ENCODE data around the gene IQUB.
"Not testable (repeated sequence)": the region's sequence is repeated elsewhere in the genome, so short reads cannot be mapped to it uniquely, and the experiment has no call there.

IQUB gene

DNA sequence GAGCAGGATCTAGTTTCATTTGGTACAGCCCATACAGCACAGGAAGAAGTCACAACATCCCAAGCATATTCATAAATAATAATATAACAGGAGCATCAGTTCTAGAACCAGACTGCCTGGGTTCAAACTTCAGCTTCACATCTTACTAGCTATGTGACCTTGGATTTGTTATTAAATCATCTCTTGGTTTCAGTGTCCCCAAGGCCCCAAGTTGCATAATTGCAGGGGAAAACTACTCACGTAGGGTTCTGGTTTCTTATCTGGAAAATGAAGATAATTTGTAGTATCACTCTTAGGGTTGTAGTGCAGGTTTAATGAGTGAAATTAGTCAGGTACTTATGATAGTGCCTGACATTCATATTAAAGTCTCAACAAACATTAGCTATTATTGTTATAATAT is 5.5 kb upstream of the IQUB start:
- DNase-seq (ENCODE audit: low read depth) = no peak

DNA sequence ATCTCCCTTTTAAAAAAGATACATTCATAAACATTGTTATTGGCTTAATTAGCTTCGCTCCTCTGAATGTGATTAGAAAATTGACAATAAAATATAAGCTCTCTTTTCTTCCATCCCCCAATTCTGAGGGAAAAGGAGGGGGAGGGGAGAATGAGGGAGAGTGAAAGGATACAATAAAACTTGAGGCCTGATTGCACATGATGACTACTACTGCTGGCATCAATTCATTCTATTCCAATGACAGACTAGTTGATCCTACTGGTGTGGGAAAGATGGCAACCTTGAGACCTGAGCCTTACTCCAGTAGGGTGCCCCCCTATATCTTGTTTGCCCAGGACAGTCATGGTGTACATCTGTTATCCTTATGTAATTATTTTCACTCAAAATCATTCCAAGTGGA is 4.5 kb upstream of the IQUB start:
- DNase-seq (ENCODE audit: low read depth) = no peak

DNA sequence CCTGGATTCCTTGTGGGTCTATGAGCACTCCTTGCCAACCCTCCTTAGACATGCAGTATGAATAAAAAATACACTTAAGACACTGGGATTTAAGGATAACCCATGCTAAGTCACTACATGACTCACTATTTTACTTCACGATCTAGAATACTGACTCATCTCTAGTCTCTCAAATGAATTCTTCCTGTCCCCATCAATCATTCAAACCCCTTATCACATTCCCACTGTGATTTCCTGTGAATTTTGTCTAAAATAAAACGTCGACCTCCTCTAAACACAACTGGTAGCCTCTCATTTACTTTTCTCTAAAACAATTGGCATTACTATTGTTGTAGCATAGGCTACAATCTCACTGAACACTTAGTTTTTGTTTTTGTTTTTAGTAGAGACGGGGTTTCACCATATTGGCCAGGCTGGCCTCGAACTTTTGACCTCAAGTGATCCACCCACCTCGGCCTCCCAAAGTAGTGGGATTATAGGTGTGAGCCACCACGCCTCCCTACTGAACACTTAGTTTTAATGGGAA is 3.9 kb upstream of the IQUB start:
- no peak for DNase-seq (ENCODE audit: low read depth)

DNA sequence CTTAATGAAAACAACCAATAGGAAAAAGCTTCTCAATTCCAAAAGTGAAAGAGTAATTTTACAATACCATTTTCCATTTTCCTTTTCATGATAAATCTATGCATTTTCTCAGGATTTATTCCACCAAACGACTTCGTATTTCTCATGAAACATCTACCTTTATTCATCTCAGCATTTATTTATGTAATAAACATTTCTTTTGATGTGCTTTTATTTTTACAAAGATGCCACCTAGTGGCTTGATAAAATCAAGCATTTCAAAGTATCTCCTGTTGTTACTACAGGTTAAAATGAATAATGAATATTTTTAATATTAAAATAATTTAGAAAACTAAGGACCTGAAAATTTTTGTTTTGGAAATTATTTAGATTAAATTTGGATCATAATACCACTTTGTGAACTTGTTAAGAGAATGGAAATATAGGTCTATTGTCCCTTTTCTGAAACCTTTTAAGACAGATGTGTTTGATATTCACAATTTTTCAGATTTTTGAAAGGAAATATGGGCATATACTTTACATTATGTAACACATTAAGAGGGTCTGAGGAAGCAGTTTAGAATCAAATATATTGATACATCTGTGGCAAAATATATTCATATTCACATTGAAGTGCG is 2.7 kb upstream of the IQUB start:
- no peak for DNase-seq (ENCODE audit: low read depth)

DNA sequence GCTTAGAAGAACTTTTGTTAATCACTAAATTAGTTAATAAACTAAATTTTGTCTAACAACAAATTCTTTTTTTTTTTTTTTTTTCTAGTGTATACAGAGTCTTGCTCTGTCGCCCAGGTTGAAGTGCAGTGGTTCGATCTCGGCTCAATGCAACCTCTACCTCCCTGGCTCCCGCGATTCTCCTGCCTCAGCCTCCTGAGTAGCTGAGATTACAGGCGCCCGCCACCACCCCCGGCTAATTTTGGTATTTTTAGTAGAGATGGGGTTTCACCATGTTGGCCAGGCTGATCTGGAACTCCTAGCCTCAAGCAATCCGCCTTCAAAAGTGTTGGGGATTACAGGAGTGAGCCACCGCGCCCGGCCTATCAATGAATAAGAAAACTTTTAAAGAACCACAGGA is 1.1 kb upstream of the IQUB start:
- no peak for DNase-seq (ENCODE audit: low read depth)

DNA sequence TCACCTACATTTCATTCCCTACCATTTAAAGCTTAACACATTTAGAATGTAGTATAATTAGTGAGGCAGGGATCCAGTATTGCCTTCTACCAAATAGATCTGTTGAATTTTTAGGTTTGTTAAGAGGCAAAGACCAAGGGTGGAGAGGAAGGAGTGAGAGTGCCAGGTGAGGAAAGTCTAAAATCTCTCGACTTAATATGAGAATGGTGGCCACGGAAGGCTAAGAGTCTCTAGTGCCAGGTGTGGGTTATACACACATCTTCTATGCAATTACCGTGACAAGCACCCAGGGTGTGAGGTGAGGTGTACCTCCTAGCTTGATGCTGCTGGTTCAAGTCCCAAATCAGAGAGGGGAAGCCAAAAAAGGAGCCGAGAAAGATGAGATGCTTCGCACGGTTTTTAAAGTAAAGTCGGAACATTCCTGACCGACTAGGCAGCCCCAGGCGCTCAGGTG is 439 bp downstream of the IQUB start:
- DNase-seq (ENCODE audit: low read depth) = no peak

DNA sequence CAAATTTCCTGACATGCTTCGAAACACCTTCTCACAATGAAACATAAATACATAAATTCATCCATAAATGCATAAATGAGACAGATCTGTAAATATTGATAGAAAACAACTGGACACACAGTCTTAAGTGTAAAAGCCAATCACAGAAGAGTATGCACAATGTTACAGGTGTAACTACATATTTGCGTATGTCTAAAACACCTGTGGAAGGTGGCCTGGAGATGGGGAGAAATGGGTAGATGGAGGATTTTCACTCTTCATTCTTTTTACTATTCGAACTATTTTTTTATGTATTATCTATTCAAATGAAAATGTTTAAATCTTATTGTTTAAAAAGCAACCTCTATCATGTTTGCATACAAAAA is 860 bp downstream of the IQUB start:
- DNase-seq (ENCODE audit: low read depth) = no peak

DNA sequence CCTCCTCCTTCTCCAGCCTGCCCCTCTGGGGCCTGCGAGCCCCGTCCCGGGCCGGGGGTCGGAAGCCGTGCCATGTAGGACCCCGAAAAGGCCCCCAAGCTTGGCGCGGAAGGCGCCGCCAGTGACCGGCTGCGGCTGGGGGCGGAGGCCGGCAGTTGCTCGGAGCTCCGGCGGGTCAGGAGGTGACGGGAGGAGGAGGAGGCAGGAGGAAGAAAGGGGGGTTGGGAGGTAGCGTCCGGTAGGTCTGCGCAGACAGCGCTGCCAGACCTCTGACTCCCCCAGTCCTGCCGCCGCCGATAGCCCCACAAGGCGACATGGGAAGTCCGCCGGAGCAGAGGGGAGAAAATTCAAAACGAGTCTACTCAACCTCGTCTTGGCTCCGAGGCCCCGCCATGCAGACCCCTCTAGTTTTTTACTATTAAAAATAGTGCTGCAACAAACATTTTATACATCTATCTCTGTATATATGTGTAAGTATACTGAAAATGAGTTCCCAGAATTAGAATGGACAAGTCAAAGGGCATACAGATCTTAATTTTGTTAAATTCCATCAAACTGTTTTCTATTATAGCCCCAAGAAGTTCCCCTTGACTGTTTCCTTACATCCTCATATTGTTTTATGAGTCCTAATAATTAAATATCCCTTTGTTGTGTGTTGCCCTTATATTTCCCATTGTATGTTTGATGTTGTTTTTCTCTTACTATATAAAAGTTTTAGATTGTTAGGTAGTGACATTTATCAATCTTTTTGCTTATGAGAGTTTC is 1.4 kb downstream of the IQUB start:
- not testable (repeated sequence) for DNase-seq (ENCODE audit: low read depth)

DNA sequence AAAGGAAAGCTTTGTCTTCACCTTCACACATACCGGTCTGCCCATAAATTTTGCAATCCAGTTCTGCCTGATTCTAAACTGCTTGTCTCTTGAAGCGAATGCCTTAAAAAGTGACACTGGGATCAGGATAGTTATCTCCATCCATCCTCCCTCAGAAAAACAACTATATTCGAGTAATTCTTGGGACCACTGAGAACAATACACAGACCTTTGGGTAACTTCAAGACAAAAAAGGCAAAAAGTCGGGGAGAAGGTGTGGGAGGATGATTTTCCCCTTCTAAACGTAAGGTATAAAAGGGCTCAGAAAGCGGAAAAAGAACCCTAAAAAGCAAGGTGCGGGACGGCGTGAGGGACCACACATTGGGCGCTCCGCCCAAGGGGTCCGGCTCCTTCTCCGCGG is 2.1 kb downstream of the IQUB start:
- not testable (repeated sequence) for DNase-seq (ENCODE audit: low read depth)

DNA sequence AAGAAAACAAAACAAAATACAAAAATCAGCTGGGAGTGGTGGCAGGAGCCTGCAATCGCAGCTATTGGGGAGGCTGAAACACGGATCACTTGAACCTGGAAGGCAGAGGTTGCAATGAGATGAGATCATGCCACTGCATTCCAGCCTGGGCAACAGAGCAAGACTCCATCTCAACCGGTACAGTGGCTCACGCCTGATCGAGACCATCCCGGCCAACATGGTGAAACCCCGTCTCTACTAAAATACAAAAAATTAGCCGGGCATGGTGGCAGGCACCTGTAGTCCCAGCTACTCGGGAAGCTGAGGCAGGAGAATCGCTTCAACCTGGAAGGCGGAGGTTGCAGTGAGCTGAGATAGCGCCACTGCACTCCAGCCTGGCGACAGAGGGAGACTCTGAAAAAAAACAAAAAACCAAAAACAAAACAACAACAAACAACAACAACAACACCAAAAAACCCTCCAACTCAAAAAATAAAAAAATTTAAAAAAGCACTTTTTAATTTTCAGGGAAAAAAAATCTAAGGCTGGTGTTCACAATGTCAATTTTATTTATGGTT is 4.3 kb downstream of the IQUB start:
- not testable (repeated sequence) for DNase-seq (ENCODE audit: low read depth)

DNA sequence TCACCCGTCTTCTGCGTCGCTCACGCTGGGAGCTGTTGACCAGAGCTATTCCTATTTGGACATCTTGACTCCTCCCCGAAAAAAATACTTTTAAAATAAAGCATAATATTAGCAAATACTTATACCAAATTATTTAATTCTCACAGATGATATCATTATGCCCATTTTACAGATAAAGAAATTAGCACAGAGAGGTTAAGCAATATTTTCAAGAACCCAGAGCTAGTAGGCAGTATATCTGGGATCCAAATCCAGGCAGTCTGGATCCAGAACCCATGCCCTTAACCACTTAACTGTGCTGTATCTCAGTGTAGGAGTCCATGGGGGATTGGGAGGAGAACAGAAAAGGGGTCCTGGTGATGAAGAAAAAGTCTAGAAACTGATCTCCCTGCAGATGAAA is 6.1 kb downstream of the IQUB start:
- no peak for DNase-seq (ENCODE audit: low read depth)

DNA sequence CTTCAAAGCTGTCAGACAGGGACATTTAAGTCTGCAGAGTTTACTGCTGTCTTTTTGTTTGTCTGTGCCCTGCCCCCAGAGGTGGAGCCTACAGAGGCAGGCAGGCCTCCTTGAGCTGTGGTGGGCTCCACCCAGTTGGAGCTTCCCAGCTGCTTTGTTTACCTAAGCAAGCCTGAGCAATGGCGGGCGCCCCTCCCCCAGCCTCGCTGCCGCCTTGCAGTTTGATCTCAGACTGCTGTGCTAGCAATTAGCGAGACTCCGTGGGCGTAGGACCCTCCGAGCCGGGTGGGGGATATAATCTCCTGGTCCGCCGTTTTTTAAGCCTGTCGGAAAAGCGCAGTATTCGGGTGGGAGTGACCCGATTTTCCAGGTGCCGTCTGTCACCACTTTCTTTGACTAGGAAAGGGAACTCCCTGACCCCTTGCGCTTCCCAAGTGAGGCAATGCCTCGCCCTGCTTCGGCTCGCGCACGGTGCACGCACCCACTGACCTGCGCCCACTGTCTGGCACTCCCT is 6.6 kb downstream of the IQUB start:
- DNase-seq (ENCODE audit: low read depth) = not testable (repeated sequence)

DNA sequence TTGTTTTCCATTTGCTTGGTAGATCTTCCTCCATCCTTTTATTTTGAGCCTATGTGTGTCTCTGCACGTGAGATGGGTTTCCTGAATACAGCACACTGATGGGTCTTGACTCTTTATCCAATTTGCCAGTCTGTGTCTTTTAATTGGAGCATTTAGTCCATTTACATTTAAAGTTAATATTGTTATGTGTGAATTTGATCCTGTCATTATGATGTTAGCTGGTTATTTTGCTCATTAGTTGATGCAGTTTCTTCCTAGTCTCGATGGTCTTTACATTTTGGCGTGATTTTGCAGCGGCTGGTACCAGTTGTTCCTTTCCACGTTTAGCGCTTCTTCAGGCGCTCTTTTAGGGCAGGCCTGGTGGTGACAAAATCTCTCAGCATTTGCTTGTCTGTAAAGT is 7.9 kb downstream of the IQUB start:
- not testable (repeated sequence) for DNase-seq (ENCODE audit: low read depth)

DNA sequence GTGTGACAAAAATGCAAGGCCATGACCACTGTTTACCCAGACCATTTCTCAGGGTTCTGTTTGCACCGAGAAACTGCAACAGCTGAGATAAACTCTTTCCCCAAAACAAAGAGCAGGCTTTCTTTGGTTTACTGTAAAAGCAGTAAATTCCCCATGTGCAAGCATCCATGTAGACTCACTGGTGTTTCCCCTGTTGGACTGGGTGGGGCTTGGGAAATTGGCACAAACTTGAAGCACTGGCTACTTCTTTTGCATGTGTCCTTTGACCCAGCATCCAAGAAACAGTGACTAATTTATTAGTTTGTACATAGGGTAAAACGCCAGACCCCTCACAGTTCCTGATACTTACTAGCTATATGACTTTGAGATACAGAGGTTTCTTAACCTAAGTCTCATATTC is 12.3 kb downstream of the IQUB start:
- no peak for DNase-seq (ENCODE audit: low read depth)

DNA sequence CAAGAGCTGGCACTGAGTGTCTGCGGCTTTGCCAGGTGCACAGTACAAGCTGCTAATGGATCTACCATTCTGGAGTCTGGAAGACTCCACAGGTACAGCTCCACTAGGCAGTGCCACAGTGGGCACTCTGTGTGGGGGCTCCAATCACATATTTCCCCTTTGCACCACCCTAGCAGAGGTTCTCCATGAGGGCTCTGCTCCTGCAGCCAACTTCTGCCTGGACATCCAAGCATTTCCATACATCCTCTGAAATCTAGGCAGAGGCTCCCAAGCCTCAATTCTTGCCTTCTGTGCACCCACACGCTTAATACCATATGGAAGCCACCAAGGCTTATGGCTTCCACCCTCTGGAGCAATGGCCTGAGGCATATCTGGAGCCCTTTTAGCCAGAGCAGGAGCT is 29.2 kb downstream of the IQUB start:
- no peak for DNase-seq (ENCODE audit: low read depth)

DNA sequence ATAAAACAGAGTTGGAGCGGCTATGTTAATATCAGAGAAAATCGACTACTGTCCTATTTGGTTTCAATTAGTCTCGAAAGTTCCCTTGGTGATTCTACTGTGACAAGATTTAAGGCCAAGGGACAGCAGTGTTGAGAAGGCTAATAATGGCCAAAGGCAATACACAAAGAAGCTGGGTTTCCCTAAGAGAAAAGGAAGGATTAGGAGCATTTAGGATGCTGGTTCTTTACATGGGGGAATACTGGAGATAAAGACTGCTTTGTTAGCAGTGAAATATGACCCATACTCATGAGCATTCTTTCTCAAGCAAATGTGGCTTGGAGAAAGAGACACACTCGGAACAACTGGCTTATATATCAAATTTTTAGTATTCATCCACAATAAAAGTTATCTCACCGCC is 32.2 kb downstream of the IQUB start:
- no peak for DNase-seq (ENCODE audit: low read depth)

DNA sequence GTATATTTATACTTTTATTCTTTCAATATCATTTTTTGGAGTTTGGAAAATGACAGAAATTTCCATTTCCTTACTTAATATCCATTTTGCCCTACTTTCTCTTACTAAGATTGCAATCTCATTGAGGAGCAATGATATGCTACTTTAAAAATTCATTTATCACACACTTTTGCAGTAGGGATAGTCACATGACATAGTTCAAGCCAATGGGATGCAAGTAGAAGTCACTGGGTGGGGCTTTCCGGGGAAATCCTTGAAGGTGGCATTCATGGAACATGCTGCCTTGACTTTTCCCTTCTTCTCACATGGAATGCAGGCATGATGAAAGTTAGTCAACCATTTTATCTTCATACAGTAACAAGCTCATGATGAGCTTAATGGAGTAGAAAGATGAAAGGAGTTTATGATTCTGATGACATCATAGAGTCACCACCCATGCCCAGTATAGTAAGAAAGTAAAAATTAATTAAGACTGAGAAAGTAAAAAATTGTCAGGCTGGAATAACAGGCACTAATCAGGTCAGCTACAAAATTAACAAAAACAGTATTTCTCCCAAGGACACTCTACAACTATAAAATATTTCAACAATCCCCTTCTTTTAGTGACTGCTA is 33.4 kb downstream of the IQUB start:
- no peak for DNase-seq (ENCODE audit: low read depth)

DNA sequence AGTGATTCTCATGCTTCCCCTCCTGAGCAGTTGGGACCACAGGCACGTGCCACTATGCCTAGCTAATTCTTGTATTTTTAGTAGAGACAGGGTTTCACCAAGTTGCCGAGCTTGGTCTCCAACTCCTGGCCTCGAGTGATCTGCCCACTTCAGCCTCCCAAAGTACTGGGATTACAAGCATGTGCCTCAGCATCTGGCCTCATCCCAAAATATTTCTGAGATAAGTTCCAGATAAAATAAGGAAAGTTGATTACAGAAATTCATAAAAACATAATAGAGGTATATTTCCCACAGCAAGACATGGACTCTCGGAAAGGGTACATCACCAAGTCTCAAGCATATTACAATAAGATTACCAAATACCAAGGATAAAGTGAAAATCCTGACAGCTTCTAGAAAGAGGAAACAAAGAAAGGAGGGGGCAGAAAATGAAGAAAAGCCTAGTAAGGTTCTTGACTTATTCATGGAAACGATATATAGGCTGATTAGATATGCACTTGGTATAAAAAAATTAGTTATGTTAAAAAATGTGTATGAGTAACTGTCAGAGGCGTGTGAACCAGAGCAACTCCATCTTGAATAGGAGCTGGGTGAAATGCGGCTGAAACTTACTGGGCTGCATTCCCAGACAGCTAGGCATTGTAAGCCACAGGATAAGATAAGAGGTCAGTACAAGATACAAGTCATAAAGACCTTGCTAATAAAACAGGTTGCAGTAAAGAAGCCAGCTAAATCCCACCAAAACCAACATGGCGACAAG is 35.0 kb downstream of the IQUB start:
- DNase-seq (ENCODE audit: low read depth) = no peak

DNA sequence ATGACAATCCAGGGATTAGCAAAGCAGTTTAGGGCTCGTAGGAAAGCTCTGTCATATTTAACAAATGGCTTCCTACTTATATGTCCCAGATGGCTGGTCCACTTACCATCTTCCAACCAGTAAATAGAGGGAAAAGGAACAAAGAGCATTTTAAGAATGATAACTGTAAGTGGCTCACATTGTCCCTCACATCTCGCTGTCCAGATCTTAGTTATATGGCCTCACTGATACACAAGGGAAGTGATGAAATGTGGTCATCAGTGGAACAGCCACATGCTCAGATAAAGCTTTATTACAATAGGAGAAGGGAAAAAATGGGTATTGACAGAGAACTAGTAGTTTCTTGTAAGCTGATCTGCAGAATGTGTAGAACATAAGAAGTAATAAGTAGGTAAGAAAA is 35.8 kb downstream of the IQUB start:
- no peak for DNase-seq (ENCODE audit: low read depth)

DNA sequence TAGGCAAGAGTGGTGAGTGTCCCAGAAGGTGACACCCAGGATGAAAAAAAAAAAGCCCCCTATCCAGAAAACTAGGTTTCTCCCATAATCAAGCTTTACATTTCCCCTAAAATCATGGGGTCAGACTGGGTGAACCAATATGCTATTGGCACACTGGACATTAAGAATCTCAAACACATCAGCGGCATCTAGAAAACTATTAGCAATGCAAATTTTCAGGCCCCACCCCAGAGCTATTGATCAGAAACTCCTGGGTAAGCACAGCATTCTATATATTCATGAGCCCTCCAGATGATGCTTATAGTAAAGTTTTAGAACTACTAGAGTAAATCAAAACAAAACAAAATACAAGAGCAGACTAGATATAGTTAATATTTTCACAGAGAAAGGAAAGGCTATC is 36.4 kb downstream of the IQUB start:
- DNase-seq (ENCODE audit: low read depth) = no peak

DNA sequence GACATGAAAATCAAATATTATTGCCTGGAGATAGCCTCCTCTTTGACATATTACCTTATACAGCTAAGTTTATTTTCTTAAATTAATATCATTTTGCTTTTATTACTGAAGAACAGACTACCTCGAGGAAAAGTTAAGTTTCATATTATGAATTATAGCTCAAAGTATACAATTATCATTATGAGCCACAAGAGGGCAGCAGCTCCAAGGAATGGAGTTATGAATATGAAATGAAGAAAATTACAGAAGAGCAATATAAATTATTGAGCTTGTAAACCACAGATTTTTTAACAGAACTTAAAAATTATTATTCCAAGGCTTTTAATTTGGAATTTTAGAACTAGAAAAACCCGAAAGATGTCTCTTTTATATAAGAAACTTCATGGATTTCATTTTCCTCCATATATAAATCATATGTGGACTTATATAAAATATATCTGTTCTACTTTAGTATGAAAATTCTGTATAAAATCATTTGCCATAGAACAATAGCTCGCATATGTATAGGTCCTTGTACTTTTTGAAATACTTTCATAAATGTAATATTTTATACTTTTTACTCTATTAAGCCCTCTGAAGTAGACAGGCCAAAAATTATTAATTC is 40.1 kb downstream of the IQUB start:
- DNase-seq (ENCODE audit: low read depth) = no peak

DNA sequence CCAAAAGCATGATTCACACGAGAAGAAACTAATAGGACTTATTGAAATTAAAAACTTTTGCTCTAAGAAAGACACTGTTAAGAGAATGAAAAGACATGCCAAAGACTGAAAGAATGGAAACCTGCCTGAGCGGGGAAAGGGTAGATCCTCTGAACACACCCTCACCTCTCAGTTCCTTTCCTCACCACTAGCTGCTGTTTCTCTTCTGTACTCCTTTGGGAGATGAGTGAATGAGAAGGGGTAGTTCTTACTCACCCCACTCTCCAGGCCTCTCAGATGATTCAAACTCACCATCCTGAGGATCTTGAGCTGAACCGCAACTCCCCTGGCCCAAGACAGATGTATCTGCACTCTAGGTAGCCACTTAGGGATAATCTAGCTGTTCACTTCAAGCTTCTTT is 41.9 kb downstream of the IQUB start:
- DNase-seq (ENCODE audit: low read depth) = no peak

Measured in stimulated activated CD8-positive, alpha-beta memory T cell treated with anti-CD3 and anti-CD28 coated beads, Interleukin-15, amount 100 ng/mL, for 24 hours (primary cell).